NAMALWA (cell line): ENCODE results near the gene NOL4L.

Experiments used
- DNase-seq: peaks from one replicate; pipeline ENCODE4 v3.0.0-alpha.2; 2015; ENCODE audit warnings: low spot score

NOL4L gene

GRCh38 chr20:32576560-32576959, 8.6 kb downstream of the NOL4L start:
- DNase-seq, result no peak

DNA sequence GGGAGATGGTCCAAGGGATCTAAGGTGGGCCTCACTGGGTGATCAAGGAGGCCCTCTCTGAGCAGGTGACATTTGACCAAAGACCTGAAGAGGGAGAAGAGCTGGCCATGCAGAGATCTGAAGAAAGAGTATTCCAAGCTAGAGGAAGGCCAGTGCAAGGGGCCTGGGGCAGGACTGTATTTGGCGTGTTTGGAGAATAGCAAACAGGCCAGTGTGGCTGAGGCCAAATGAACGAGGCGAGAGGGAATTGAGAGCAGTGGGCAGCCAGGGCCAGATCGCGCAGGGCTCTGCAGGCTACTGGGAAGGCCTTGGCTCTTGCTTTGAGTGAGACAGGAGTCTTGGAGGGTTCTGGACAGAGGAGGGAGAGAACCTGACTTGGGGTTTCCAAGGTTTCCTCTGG, 9.3 kb downstream of the NOL4L start:
- no peak for DNase-seq

GRCh38 chr20:32575227-32575581, 9.9 kb downstream of the NOL4L start:
- DNase-seq, result no peak

GRCh38 chr20:32574296-32575226, 10.6 kb downstream of the NOL4L start:
- DNase-seq, result no peak

DNA sequence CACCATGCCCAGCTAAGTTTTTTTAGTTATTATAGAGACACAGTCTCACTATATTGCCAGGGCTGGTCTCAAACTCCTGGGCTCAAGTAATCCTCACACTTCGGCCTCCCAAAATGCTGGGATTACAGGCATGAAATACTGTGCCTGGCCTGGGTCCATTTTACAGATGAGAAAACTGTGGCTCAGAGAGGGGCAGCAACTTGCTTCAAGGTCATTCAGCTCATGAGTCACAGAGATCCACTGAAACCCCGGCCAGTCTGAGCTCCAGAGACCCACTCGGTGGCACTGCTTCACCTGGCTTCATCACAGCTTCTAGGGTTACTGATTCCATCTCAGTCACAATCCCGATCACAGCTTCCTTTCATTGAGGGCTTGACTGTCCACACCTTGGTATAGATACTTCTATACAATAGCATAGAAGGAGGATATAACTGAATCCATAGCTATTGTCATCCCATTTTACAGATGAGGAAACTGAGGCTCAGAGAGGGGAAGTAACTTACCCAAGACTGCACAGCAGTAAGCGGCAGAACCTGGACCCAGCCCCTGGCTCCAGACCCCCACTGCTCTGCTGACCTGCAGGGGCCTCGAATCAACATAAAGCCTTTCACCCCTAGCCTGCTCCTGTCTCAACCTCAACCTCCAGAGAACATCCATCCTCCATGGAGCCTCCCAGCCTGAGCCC, 11.8 kb downstream of the NOL4L start:
- DNase-seq, result no peak

GRCh38 chr20:32572271-32572968, 12.7 kb downstream of the NOL4L start:
- DNase-seq, result no peak

DNA sequence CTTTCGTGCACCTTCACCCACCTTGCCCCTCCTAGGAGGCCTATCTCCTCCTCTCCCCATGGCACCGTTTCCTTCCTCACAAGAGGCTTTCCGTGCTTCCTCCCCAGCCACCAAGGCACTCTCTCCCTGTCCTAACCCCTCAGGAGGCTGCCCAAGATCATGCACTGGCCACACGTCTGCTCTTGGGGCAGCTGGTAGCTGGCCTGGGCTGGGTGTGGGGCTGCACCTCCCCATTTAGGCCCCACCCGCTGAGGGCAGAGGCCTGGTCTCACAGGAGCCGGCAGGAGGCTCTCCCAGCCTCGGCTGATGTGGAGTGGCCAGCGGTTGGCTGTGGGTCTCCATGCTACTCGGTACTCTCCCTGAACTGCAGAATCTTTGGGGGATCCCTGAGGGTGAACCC, 13.6 kb downstream of the NOL4L start:
- DNase-seq, result no peak

DNA sequence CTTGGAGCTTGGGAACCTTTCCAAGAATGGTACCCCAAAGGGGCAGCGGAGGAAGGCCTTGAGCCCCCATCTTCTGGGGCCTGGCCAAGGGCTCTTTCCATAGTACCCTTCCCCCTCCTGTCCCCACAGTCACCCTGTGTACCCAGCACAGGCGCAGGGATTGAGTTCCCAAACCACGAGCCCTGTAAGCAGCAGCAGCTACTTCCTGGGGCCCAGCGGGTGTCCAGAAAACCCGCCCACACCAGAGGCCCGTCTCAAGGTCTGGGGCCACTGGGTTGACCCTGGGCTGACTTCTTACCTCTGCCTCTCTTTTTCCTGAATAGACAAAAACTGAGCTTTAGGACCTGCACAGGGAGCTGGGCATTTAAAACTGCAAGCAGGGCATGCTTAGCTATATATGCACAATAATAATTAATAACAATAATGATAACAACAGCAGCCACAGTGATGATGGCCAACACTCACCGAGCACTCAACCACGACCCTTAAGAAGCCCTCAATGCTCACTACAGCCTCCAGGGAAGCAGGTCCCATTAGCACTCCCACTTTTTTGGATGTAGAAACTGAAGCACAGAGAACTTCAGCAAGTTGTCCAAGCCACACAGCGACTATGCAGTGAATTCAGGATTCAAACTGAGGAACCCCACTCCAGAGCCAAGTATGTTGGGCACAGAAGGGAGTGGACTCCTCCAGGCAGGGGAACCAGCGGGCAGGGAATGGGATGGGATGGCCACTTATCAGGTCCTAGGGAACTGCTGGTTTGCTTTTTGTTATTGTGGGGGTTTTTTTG, 14.5 kb downstream of the NOL4L start:
- no peak for DNase-seq

GRCh38 chr20:32569380-32570305, 15.5 kb downstream of the NOL4L start:
- no peak for DNase-seq

DNA sequence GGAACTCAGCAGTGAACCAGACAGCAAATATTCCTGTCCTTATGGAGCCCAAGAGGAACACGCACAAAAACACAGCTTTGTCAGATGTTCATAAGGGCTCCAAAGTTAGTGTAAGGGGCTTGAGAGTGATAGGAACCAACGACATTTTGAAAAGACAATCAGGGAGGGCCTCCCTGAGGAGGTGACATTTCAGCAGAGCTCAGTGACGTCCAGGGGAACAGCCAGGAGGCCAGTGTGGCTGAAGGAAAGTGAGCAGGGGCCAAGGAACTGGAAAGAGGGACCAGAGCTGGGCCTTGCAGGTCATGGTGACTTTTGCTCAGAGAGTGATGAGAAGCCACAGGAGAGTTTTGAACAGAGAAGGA, 16.1 kb downstream of the NOL4L start:
- DNase-seq, result no peak

GRCh38 chr20:32567384-32568178, 17.6 kb downstream of the NOL4L start:
- DNase-seq, result no peak

DNA sequence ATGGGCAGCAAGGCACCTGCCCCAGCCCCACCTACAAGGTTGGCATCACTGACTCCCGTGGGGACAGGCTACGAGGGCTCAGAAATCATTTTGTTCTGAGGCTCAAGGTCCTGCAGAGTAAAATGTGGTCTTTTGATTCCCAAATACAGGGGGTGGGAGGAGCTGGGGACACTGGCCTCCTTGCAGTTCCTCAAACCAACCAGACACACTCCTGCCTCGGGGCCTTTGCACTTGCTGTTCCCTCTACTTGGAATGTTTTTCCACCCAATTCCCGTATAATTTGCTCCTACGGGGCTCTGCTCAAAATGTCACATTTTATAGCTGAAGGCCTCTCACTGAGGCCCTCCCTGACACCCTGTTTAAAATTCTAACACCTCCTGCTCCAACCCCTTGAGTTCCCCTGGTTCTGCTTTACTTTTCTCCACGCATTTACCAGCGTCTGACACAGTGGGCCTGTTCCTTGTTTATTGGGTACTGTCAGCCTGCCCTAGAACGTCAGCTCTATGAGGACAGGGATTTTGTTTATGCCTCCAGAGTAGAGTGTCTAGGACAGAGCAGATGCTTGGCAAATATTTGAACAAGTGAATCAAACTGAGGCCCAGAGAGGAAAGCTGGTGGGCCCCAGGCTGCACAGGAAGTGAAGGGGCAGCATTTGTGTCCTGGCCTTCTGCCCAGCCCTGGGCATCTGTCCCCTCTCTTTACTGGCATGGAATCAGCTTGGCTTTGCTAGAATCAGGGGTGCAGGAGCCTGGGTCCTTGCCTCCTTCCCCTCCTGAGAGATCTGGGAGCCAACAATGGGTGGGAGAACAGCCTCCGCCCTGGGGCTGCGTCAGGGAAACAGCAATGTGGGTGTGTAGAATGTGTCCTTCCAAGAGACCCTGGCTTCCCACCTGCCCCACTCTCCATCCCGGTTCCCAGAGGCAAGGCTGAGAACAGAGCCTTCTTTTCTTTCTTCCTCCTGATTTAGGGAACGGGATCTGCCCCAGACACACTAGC, 18.5 kb downstream of the NOL4L start:
- no peak for DNase-seq

DNA sequence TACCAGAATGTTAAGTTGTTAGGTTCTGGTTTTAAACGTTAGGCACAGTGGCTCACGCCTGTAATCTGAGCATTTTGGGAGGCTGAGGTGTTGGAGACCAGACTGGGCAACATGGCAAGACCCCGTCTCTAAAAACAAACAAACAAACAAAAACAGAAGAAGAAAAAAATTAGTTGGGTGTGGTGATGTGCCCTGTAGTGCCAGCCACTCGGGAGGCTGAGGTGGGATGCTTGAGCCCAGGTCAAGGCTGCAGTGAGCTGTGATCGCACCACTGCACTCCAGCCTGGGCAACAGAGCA, 19.4 kb downstream of the NOL4L start:
- no peak for DNase-seq

DNA sequence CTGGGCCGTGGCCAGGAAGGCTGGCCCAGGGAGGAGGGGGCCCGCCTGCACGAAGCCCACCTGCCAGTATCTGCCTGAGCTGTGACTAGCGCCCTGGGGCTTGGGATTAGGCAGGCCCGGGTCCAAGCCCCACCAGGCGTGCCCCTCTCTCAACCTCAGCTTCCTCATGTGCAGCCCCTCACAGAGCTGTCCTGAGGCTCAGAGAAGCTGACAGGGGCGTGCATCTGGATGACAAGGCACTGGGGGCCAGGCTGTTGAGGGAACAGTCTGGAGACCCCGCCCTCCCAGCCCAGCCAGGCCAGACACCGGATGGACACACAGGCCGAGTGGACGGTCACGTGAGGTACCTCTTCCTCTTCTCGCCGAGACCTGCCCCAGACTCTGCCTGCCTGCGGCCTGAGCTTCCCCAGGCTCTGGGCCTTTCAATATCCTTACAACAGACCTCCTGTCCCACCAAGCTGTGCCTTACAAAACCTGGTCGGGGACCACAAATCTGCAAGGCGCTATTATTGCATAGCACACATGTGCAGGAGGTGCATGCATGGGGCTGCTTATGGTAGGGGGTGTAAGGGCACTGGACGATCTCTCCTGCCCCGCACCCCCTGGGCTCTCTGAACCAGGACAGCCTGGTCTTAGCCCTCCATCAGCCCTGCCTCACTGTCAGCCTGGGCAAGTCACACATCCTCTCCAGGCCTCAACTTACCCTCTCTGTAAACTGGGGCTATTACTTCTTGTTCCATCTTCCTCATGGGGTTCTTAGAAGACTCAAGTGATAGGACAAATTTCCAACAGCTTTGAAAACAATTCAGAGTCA, 20.0 kb downstream of the NOL4L start:
- no peak for DNase-seq

DNA sequence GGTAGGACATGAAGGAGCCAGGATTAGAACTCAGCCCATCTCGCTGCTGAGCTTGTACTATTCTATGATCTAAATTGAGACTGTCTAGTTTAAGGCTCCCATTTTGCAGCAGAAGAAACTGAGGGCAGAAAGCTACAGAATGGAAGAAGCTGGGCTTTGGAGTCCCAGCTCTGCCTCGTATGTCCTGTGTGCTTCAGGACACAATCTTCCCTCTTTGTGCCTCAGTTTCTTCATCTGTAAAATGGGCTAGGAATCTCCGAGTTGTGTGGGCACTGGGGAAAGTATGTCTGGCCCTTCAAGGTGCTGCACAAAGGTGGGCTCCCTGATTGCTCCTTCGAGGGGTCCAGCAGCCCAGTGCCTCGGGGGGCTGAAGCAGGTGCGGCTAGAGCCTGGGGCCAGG, 20.7 kb downstream of the NOL4L start:
- no peak for DNase-seq

DNA sequence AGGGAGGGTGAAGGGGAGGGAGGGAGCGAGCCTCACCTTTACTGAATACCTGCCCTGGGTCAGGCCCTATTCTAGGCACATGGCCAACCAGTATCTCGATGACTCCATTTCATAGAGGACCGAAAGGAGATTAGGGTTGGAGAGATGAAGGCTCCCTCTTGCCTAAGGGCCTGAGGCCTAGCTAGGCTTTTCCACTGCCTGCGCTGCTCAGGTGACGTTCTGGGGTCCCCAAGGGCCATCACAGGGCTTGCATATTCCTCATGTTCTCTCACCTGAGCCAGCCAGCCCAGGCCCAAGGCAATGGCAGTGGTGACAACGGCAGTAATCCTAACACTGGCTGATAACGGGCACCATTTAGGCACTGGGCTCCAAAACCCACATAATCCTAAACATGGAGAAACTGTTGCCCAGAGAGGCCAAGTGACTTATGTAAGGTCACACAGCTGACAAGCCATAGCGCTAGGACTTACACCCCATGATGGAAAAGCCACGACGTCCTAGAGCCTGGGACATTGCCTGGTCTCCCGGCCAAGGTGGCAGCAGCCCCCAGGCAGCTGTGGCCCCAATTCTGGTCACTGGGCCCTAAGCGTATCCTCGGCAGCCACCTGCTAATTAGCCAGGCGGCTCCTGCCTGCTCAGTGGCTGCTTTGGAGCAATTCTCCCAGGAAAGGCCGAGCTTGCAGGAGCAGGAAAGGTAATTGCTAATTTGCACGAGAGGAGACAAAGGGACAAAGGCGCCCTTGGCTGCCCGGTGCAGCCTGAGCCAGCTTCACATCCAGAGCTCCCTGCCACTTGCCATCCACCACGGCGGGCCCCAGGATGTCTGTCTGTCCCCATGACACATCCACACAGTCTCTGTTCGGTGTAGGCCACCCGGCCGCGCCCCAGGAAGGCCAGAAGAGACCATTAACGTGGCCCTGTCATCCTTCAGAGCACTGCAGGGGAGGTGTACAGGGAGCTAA, 21.5 kb downstream of the NOL4L start:
- DNase-seq, result no peak

- no peak for DNase-seq
These were observed 22.6 kb downstream of the NOL4L start for GRCh38 chr20:32562495-32562911.
